ENCODE measurements around the gene NUDT10. TPM values are rescaled to one million over a fixed set of nuclear protein-coding genes. Genes with fewer than 3 reads are reported as not detected.

Gene NUDT10
- total RNA-seq, 1 donor from 2014 or later = 5.8 TPM

DNA sequence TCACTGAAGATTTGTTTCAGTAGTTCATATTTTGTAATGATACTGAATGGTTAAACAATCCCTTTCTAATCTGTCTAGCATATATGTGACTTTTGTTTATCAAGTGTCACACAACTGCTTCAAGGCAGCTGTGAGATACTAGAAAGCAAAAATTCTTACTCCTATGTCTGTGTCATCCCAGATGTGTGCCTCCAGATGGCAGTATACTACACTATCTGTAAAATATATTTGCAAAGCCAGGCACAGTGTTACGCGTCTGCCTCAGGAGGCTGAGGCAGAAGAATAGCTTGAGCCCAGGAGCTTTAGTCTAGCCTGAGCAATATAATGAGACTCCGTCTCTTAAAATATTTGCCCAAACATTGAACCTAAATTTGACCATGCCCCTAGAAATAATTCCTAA, 4.0 kb downstream of the NUDT10 start:
- no peak overlapping the region for H3K4me3 ChIP-seq (ENCODE audit: low read depth, low read length)
- TF ChIP-seq, protein P1, sequence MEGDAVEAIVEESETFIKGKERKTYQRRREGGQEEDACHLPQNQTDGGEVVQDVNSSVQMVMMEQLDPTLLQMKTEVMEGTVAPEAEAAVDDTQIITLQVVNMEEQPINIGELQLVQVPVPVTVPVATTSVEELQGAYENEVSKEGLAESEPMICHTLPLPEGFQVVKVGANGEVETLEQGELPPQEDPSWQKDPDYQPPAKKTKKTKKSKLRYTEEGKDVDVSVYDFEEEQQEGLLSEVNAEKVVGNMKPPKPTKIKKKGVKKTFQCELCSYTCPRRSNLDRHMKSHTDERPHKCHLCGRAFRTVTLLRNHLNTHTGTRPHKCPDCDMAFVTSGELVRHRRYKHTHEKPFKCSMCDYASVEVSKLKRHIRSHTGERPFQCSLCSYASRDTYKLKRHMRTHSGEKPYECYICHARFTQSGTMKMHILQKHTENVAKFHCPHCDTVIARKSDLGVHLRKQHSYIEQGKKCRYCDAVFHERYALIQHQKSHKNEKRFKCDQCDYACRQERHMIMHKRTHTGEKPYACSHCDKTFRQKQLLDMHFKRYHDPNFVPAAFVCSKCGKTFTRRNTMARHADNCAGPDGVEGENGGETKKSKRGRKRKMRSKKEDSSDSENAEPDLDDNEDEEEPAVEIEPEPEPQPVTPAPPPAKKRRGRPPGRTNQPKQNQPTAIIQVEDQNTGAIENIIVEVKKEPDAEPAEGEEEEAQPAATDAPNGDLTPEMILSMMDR (IDR thresholded peaks at IDR 0.05; ENCODE audit: insufficient read depth, low read length, poor library complexity, severe bottlenecking) = peak; percentile 63
- H3K36me3 ChIP-seq (ENCODE audit: control insufficient read depth, insufficient read depth, low read length) = no peaks in the 10 kb centered on the region
- peak; percentile 14 for DNase-seq (ENCODE audit: low read depth)
- peaks cover 2% of the 10 kb centered on the region for H3K27me3 ChIP-seq (ENCODE audit: control insufficient read depth, insufficient read depth, low read length)

DNA sequence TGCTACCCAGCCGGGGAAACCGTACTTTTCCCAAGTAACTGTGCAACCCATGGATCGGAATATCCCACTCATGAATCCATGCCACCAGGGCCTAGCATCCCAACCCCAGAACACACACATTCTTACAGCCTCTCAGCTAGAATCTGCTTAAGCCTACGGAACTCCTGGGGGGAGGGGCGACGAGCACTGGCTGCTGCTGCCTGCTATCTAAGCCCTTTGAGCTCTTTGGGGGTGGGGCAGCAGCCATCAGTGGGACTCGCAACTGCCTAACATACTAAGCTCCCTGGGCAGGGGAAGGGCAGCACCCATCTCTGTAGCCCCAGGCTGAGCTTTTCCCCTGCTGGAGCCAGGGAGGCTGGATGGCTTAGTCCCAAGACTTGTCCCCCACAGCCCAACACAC, 28.6 kb downstream of the NUDT10 start:
- no peak overlapping the region for H3K4me3 ChIP-seq (ENCODE audit: low read depth, low read length)
- no peaks in the 10 kb centered on the region for H3K27me3 ChIP-seq (ENCODE audit: control insufficient read depth, insufficient read depth, low read length)
- TF ChIP-seq, protein P1 (IDR thresholded peaks at IDR 0.05; ENCODE audit: insufficient read depth, low read length, poor library complexity, severe bottlenecking) = no peak
- no peak for DNase-seq (ENCODE audit: low read depth)
- no peaks in the 10 kb centered on the region for H3K36me3 ChIP-seq (ENCODE audit: control insufficient read depth, insufficient read depth, low read length)

DNA sequence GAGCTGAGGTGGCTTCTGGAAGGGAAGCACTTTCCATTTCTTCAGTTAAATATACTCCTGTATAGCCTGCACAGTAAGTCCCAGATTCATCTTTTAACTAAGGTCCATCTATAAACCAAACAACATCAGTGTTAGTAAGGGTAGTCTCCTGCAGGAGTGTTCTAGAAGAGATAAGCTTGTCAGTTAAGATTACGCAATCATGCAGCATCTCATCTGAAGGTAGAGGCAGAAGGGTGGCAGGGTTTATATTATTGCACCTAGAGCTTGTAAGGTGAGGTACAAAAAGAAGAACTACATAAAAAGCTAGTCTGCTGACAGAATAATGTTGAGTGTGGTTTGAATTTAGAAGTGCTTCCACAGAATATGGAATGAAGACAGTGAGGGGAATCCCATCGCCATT, 44.0 kb downstream of the NUDT10 start:
- Histone ChIP-seq H3K27me3 (ENCODE audit: control insufficient read depth, insufficient read depth, low read length) (no peaks in the 10 kb centered on the region), H3K36me3 (ENCODE audit: control insufficient read depth, insufficient read depth, low read length) (no peaks in the 10 kb centered on the region), H3K4me3 (ENCODE audit: low read depth, low read length) (no peak overlapping the region)
- DNase-seq (ENCODE audit: low read depth) = no peak
- TF ChIP-seq, protein P1 (IDR thresholded peaks at IDR 0.05; ENCODE audit: insufficient read depth, low read length, poor library complexity, severe bottlenecking) = no peak

Other genes with a start within 250 kb of the NUDT10 start
- gene NUDT11, start 163.8 kb downstream of the NUDT10 start, total RNA-seq = 8.5 and 8.9 TPM in 2 replicates